H9 (cell line): ENCODE data around the gene UNC45A. TPM values are rescaled to one million over a fixed set of nuclear protein-coding genes. Genes with fewer than 3 reads are reported as not detected.

Source experiments
- DNase-seq: peaks from one replicate; pipeline ENCODE4 v3.0.0-alpha.2; 2017
- H2AFZ ChIP-seq: one replicate; pipeline ENCODE4 v1.6.1; 2013; ENCODE audit warnings: mild to moderate bottlenecking, low read length, control low read depth, moderate library complexity
- H2AK5ac ChIP-seq: 2 replicates; pipeline ENCODE4 v1.6.1; 2013; ENCODE audit warnings: low read length, control low read depth, mixed read lengths; ENCODE audit not compliant: insufficient read length
- H2BK120ac ChIP-seq: one replicate; pipeline ENCODE4 v1.6.1; 2013; ENCODE audit warnings: low read depth, mild to moderate bottlenecking, low read length, control low read depth, inconsistent platforms; ENCODE audit not compliant: poor library complexity, severe bottlenecking
- H2BK12ac ChIP-seq: 2 replicates; pipeline ENCODE4 v1.6.1; 2013; ENCODE audit warnings: low read length, control low read depth, mixed read lengths, low read depth; ENCODE audit not compliant: insufficient read length
- H2BK15ac ChIP-seq: 2 replicates; pipeline ENCODE4 v1.6.1; 2013; ENCODE audit warnings: low read depth, low read length, control low read depth
- H2BK20ac ChIP-seq: one replicate; pipeline ENCODE4 v1.6.1; 2013; ENCODE audit warnings: low read depth, mild to moderate bottlenecking, low read length, control low read depth, inconsistent platforms; ENCODE audit not compliant: poor library complexity, severe bottlenecking
- H2BK5ac ChIP-seq: 2 replicates; pipeline ENCODE4 v1.6.1; 2013; ENCODE audit warnings: low read length, control low read depth, mixed read lengths; ENCODE audit not compliant: insufficient read length
- H3K14ac ChIP-seq: 2 replicates; pipeline ENCODE4 v1.6.1; 2013; ENCODE audit warnings: low read length, control low read depth; ENCODE audit not compliant: insufficient read depth
- H3K18ac ChIP-seq: 2 replicates; pipeline ENCODE4 v1.6.1; 2013; ENCODE audit warnings: low read depth, mild to moderate bottlenecking, mixed read lengths, low read length, control low read depth; ENCODE audit not compliant: insufficient read length
- H3K23ac ChIP-seq: 2 replicates; pipeline ENCODE4 v1.6.1; 2013; ENCODE audit warnings: low read length, control low read depth, mixed read lengths, low read depth; ENCODE audit not compliant: insufficient read length
- H3K23me2 ChIP-seq: 2 replicates; pipeline ENCODE4 v1.6.1; 2013; ENCODE audit warnings: low read depth, mild to moderate bottlenecking, mixed read lengths, low read length, control low read depth; ENCODE audit not compliant: insufficient read length, poor library complexity, severe bottlenecking
- H3K27ac ChIP-seq: 2 replicates; pipeline ENCODE4 v1.5.1; 2013; ENCODE audit warnings: low read length, control low read depth, mixed read lengths, low read depth; ENCODE audit not compliant: insufficient read length
- H3K27me3 ChIP-seq: 2 replicates; pipeline ENCODE4 v1.6.1; 2013; ENCODE audit warnings: low read length, control low read depth, inconsistent platforms; ENCODE audit not compliant: insufficient read depth
- H3K4ac ChIP-seq: 2 replicates; pipeline ENCODE4 v1.6.1; 2013; ENCODE audit warnings: low read depth, mild to moderate bottlenecking, control low read depth, inconsistent platforms, low read length, moderate library complexity
- H3K4me1 ChIP-seq: 2 replicates; pipeline ENCODE4 v1.6.1; 2013; ENCODE audit warnings: low read length, control low read depth, inconsistent platforms; ENCODE audit not compliant: insufficient read depth
- H3K4me2 ChIP-seq: 2 replicates; pipeline ENCODE4 v1.6.1; 2013; ENCODE audit warnings: low read length, control low read depth, mixed read lengths; ENCODE audit not compliant: insufficient read length, insufficient read depth
- H3K56ac ChIP-seq: 2 replicates; pipeline ENCODE4 v1.6.1; 2013; ENCODE audit warnings: low read depth, mild to moderate bottlenecking, mixed read lengths, low read length, control low read depth; ENCODE audit not compliant: insufficient read length
- H3K79me1 ChIP-seq: 2 replicates; pipeline ENCODE4 v1.6.1; 2013; ENCODE audit warnings: low read depth, mild to moderate bottlenecking, moderate library complexity, low read length, control low read depth, inconsistent platforms; ENCODE audit not compliant: insufficient read depth, poor library complexity, severe bottlenecking
- H3K79me2 ChIP-seq: 2 replicates; pipeline ENCODE4 v1.6.1; 2013; ENCODE audit warnings: low read length, control low read depth, inconsistent platforms; ENCODE audit not compliant: insufficient read depth
- H3K9ac ChIP-seq: 2 replicates; pipeline ENCODE4 v1.6.1; 2013; ENCODE audit warnings: low read length, control low read depth, mixed read lengths; ENCODE audit not compliant: insufficient read length; ENCODE audit errors: extremely low read depth
- H3K9me3 ChIP-seq: one replicate; pipeline ENCODE4 v1.6.1; 2013; ENCODE audit warnings: low read depth, low read length, inconsistent platforms; ENCODE audit not compliant: control insufficient read depth
- H3T11ph ChIP-seq: one replicate; pipeline ENCODE4 v1.6.1; 2013; ENCODE audit warnings: mild to moderate bottlenecking, low read length, control low read depth, inconsistent platforms
- H4K20me1 ChIP-seq: one replicate; pipeline ENCODE4 v1.6.1; 2013; ENCODE audit not compliant: control insufficient read depth, insufficient read length, insufficient read depth
- H4K5ac ChIP-seq: 2 replicates; pipeline ENCODE4 v1.6.1; 2013; ENCODE audit warnings: low read depth, mild to moderate bottlenecking, mixed read lengths, low read length, control low read depth; ENCODE audit not compliant: insufficient read length
- H4K8ac ChIP-seq: replicated peaks from 2 replicates; pipeline ENCODE4 v1.6.1; 2013; ENCODE audit warnings: low read length, control low read depth, mixed read lengths, low read depth; ENCODE audit not compliant: insufficient read length
- H4K91ac ChIP-seq: 2 replicates; pipeline ENCODE4 v1.6.1; 2013; ENCODE audit warnings: low read depth, mild to moderate bottlenecking, moderate library complexity, mixed read lengths, low read length, control low read depth; ENCODE audit not compliant: insufficient read length
- H3K27ac Mint-ChIP-seq, 3 experiments: 2 replicates in 2 of 3; 3 replicates in 1 of 3; pipeline ENCODE4 v1.8.0; 2020 to 2021; ENCODE audit warnings: mixed read lengths in 3 of 3, mild to moderate bottlenecking in 1 of 3, moderate library complexity in 1 of 3
- H3K27me3 Mint-ChIP-seq: 2 replicates; pipeline ENCODE4 v1.8.0; 2021; ENCODE audit warnings: low read depth, mild to moderate bottlenecking, moderate library complexity, mixed read lengths
- H3K36me3 Mint-ChIP-seq, 3 experiments: 2 replicates in 2 of 3; 3 replicates in 1 of 3; pipeline ENCODE4 v1.8.0; 2020 to 2021; ENCODE audit warnings: low read depth in 3 of 3, mixed read lengths in 3 of 3; ENCODE audit not compliant: insufficient read depth in 1 of 3
- H3K4me1 Mint-ChIP-seq, 2 experiments: 2 replicates each; pipeline ENCODE4 v1.8.0; 2020; ENCODE audit warnings: mixed read lengths in 2 of 2
- H3K4me3 Mint-ChIP-seq, 2 experiments: 2 replicates in 1 of 2; 3 replicates in 1 of 2; pipeline ENCODE4 v1.8.0; 2020 to 2021; ENCODE audit warnings: mild to moderate bottlenecking in 2 of 2, mixed read lengths in 2 of 2, moderate library complexity in 1 of 2
- H3K9me3 Mint-ChIP-seq, 2 experiments: 2 replicates in 1 of 2; 3 replicates in 1 of 2; pipeline ENCODE4 v1.8.0; 2020; ENCODE audit warnings: mild to moderate bottlenecking in 2 of 2, mixed read lengths in 2 of 2, moderate library complexity in 1 of 2
- WGBS: extraction: QIAGEN DNeasy Blood & Tissue Kit; methylation state at CpG from one replicate; pipeline ENCODE4 v1.1.7; 2013; ENCODE audit warnings: missing lambda C conversion rate, low lambda C conversion rate, mixed read lengths; ENCODE audit not compliant: insufficient read length; ENCODE audit errors: extremely low coverage; 5-methylcytosine and 5-hydroxymethylcytosine counted together
- total RNA-seq: library from RNA; stranded (reverse); gene quantifications from 2 replicates; pipeline ENCODE4 v1.2.1, GENCODE V29; 2021
- TF ChIP-seq, protein P1 (sequence below): fragments of 200-600 bp; sonication (generic); conservative IDR thresholded peaks from 3 replicates; pipeline ENCODE4 v1.8.0; 2021; ENCODE audit warnings: antibody characterized with exemption, mild to moderate bottlenecking

The UNC45A gene
- total RNA-seq, 1 experiment from 2014 or later, result 84.6 TPM

DNA sequence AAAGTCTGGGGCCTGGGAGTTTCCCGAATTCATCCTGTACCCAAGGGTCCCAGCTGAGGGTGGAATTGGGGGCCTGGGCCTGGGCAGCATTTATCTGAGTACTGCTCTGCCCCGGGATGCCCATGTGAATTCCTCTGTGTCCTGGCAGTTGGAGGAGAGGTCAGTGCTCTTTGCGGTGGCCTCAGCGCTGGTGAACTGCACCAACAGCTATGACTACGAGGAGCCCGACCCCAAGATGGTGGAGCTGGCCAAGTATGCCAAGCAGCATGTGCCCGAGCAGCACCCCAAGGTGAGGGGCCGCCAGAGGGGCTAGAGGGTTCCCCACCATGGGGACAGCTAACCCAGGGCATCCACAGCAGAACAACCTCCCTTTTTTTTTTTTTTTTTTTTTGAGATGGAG, 13.4 kb downstream of the UNC45A start:
- DNase-seq, result no peak
- Histone ChIP-seq H4K8ac (no peak overlapping the region), H3K56ac (no peak overlapping the region), H2BK5ac (no peak overlapping the region), H3K79me2 (no peaks in the 10 kb centered on the region), H3K79me1 (no peaks in the 10 kb centered on the region), H2BK20ac (no peak overlapping the region), H2AFZ (no peak overlapping the region), H4K91ac (no peak overlapping the region), H3K14ac (no peak overlapping the region), H3K9ac (no peak overlapping the region), H3K27me3 (no peaks in the 10 kb centered on the region), H3T11ph (no peak overlapping the region), H3K4me2 (no peak overlapping the region), H3K23ac (no peak overlapping the region), H3K27ac (no peak overlapping the region), H2AK5ac (no peak overlapping the region), H3K4ac (no peak overlapping the region), H3K4me1 (no peaks in the 10 kb centered on the region), H4K20me1 (no peaks in the 10 kb centered on the region), H2BK15ac (no peak overlapping the region), H4K5ac (no peak overlapping the region), H3K23me2 (peaks cover 3% of the 10 kb centered on the region), H2BK120ac (no peak overlapping the region), H3K9me3 (no peaks in the 10 kb centered on the region), H3K18ac (no peak overlapping the region), H2BK12ac (no peak overlapping the region)
- WGBS, result no CpG with 5 or more reads among the region's 8 CpGs
- Mint-ChIP-seq H3K9me3 (no peaks in the 10 kb centered on the region), H3K27me3 (no peaks in the 10 kb centered on the region), H3K27ac (peak overlapping the region in 1 of 3 experiments; percentile 49; a peak in 1 of 7 replicates), H3K36me3 (peaks cover 37 to 88% (median 70%) of the 10 kb centered on the region in 3 experiments; a peak in 6 of 7 replicates), H3K4me1 (no peaks in the 10 kb centered on the region), H3K4me3 (no peak overlapping the region)
- TF ChIP-seq, protein P1, sequence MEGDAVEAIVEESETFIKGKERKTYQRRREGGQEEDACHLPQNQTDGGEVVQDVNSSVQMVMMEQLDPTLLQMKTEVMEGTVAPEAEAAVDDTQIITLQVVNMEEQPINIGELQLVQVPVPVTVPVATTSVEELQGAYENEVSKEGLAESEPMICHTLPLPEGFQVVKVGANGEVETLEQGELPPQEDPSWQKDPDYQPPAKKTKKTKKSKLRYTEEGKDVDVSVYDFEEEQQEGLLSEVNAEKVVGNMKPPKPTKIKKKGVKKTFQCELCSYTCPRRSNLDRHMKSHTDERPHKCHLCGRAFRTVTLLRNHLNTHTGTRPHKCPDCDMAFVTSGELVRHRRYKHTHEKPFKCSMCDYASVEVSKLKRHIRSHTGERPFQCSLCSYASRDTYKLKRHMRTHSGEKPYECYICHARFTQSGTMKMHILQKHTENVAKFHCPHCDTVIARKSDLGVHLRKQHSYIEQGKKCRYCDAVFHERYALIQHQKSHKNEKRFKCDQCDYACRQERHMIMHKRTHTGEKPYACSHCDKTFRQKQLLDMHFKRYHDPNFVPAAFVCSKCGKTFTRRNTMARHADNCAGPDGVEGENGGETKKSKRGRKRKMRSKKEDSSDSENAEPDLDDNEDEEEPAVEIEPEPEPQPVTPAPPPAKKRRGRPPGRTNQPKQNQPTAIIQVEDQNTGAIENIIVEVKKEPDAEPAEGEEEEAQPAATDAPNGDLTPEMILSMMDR, result no peak
